OCI-LY7 (cell line): ENCODE results near the gene MTCL1. TPM values are rescaled to one million over a fixed set of nuclear protein-coding genes. Genes with fewer than 3 reads are reported as not detected.

Source experiments
- BruUV-seq: library from RNA; stranded (reverse); fragments of 400-500 nt; replicated peaks from 2 replicates; lab custom pipeline; 2021; lab: Mats Ljungman, UMichigan
- CTCF ChIA-PET: fragments of 300-600 bp; sonication (Branson Sonifier 250); formaldehyde crosslinking; loops from one replicate; lab custom pipeline; 2022; ENCODE audit warnings: antibody characterized with exemption; ENCODE audit not compliant: unreplicated experiment; lab: Charles Lee
- POLR2A ChIA-PET: fragments of 300-600 bp; sonication (Branson Sonifier 250); formaldehyde crosslinking; loops from one replicate; lab custom pipeline; 2022; ENCODE audit warnings: antibody characterized with exemption; lab: Charles Lee
- DNase-seq: peaks from one replicate; pipeline ENCODE4 v3.0.0-alpha.2; 2015; ENCODE audit warnings: low spot score
- H2AFZ ChIP-seq: fragments of 200-600 bp; sonication (generic), shearing (Covaris generic); 2 replicates; pipeline ENCODE4 v1.6.1; 2014; ENCODE audit warnings: mild to moderate bottlenecking, antibody characterized with exemption, low read length, moderate library complexity
- H3K27ac ChIP-seq: fragments of 200-600 bp; sonication (generic); 2 replicates; pipeline ENCODE4 v1.5.1; 2014; ENCODE audit warnings: mixed run types, low read depth, mild to moderate bottlenecking, moderate library complexity, low read length, inconsistent platforms; ENCODE audit not compliant: poor library complexity, severe bottlenecking
- H3K36me3 ChIP-seq: fragments of 200-600 bp; sonication (generic); 2 replicates; pipeline ENCODE4 v1.6.1; 2014; ENCODE audit warnings: mild to moderate bottlenecking, antibody characterized with exemption, low read length, moderate library complexity, mixed read lengths; ENCODE audit not compliant: insufficient read depth
- H3K4me1 ChIP-seq: fragments of 200-600 bp; sonication (generic); 2 replicates; pipeline ENCODE4 v1.5.1; 2014; ENCODE audit warnings: mild to moderate bottlenecking, low read length; ENCODE audit not compliant: insufficient read depth, poor library complexity, severe bottlenecking
- H3K4me2 ChIP-seq: fragments of 200-600 bp; sonication (generic); 2 replicates; pipeline ENCODE4 v1.6.1; 2014; ENCODE audit warnings: mild to moderate bottlenecking, low read length
- H3K4me3 ChIP-seq: fragments of 200-600 bp; sonication (generic); 2 replicates; pipeline ENCODE4 v1.5.1; 2014; ENCODE audit warnings: mild to moderate bottlenecking, low read depth, low read length; ENCODE audit not compliant: poor library complexity, severe bottlenecking
- H3K79me2 ChIP-seq: fragments of 200-600 bp; sonication (generic); 2 replicates; pipeline ENCODE4 v1.6.1; 2016; ENCODE audit warnings: low read depth, mild to moderate bottlenecking, low read length, moderate library complexity, mixed read lengths; ENCODE audit not compliant: insufficient read depth
- H3K9me2 ChIP-seq: fragments of 200-600 bp; sonication (generic); 2 replicates; pipeline ENCODE4 v1.6.1; 2016; ENCODE audit warnings: mild to moderate bottlenecking, low read length, mixed read lengths; ENCODE audit not compliant: insufficient read depth
- H3K9me3 ChIP-seq: fragments of 200-600 bp; sonication (generic); 2 replicates; pipeline ENCODE4 v1.6.1; 2014; ENCODE audit warnings: mild to moderate bottlenecking, mixed run types, low read length, mixed read lengths
- H4K20me1 ChIP-seq: fragments of 200-600 bp; sonication (generic); 2 replicates; pipeline ENCODE4 v1.6.1; 2014; ENCODE audit warnings: mild to moderate bottlenecking, antibody characterized with exemption, low read length, moderate library complexity, mixed read lengths; ENCODE audit not compliant: insufficient read depth
- CTCF ChIP-seq: fragments of 200-600 bp; sonication (generic); conservative IDR thresholded peaks from 2 replicates; pipeline ENCODE4 v1.5.1; 2014; ENCODE audit warnings: mild to moderate bottlenecking, antibody characterized with exemption, low read length, moderate library complexity, mixed read lengths
- EZH2phosphoT487 ChIP-seq: fragments of 200-600 bp; sonication (generic); IDR thresholded peaks from 2 replicates; pipeline ENCODE4 v1.6.1; 2018; ENCODE audit warnings: low read depth, borderline replicate concordance, mild to moderate bottlenecking, mixed run types, antibody characterized with exemption, low read length, moderate library complexity, mixed read lengths
- intact Hi-C: fragments of 100-400 bp; cut with micrococcal nuclease; formaldehyde crosslinking; loops from one replicate; pipeline ENCODE4 v1.10.0; 2022; ENCODE audit not compliant: unreplicated experiment
- total RNA-seq, 2 experiments: library from RNA; depleted of rRNA in 1 of 2; stranded (reverse); fragments of >200 nt in 1 of 2; shearing (Covaris generic) in 1 of 2; gene quantifications; 2 replicates each; pipeline ENCODE4 v1.2.3, GENCODE V29; 2014 to 2022

Gene MTCL1
- total RNA-seq, 2 experiments from 2014 or later: 96.8 to 159 TPM

- peaks cover 76% of the 10 kb centered on the region for H3K36me3 ChIP-seq
- POLR2A ChIA-PET: interaction anchor here (0.6 to 5.5 kb wide), 3 partner anchors 10 to 27 kb away, joined by 4 to 53 read pairs (median 6); no protein-coding TSS in a partner anchor
- peak overlapping the region; percentile 99 for H3K27ac ChIP-seq
- no peak overlapping the region for H2AFZ ChIP-seq
- CTCF ChIA-PET: no interaction called here
- no peak overlapping the region for H3K4me3 ChIP-seq
- intact Hi-C loops: loop anchor here (10.0 kb wide), 1 partner anchor 323 kb away; no protein-coding TSS in a partner anchor
- H3K79me2 ChIP-seq: peaks cover 36% of the 10 kb centered on the region
- no TSS peak for BruUV-seq
- peaks cover 37% of the 10 kb centered on the region for H3K9me3 ChIP-seq
- no peaks in the 10 kb centered on the region for H3K9me2 ChIP-seq
- no peak overlapping the region for H3K4me2 ChIP-seq
- peaks cover 62% of the 10 kb centered on the region for H3K4me1 ChIP-seq
- DNase-seq: no peak
- no peaks in the 10 kb centered on the region for H4K20me1 ChIP-seq
- TF ChIP-seq CTCF (no peak), EZH2phosphoT487 (no peak)
Measured at GRCh38 chr18:8741532-8741931, 36.2 kb downstream of the MTCL1 start.

- no peak overlapping the region for H2AFZ ChIP-seq
- peaks cover 47% of the 10 kb centered on the region for H3K79me2 ChIP-seq
- H3K36me3 ChIP-seq: peaks cover 77% of the 10 kb centered on the region
- H3K4me2 ChIP-seq: peak overlapping the region; percentile 63
- H3K4me3 ChIP-seq: peak overlapping the region; percentile 44
- H3K4me1 ChIP-seq: peaks cover 73% of the 10 kb centered on the region
- BruUV-seq: no TSS peak
- no peak for TF ChIP-seq CTCF
- no peak for TF ChIP-seq EZH2phosphoT487
- ChIA-PET CTCF (interaction anchor here (1.0 kb wide), 1 partner anchor 34 kb away, joined by 3 read pairs; no protein-coding TSS in a partner anchor), POLR2A (interaction anchor here (0.7 to 5.5 kb wide), 8 partner anchors 12 to 168 kb away, joined by 3 to 53 read pairs (median 4); no protein-coding TSS in a partner anchor)
- DNase-seq: peak; percentile 51
- H4K20me1 ChIP-seq: no peaks in the 10 kb centered on the region
- peak overlapping the region; percentile 99 for H3K27ac ChIP-seq
- no peaks in the 10 kb centered on the region for H3K9me2 ChIP-seq
- intact Hi-C loops: loop anchor here (10.0 kb wide), 1 partner anchor 322 kb away; no protein-coding TSS in a partner anchor
- peaks cover 37% of the 10 kb centered on the region for H3K9me3 ChIP-seq
Measured at GRCh38 chr18:8742387-8743361, 37.3 kb downstream of the MTCL1 start.
